Testis (tissue), 3 donors: ENCODE data around the gene IFNA14. TPM values are rescaled to one million over a fixed set of nuclear protein-coding genes. Genes with fewer than 3 reads are reported as not detected.

Source experiments
- DNase-seq: peaks from one replicate; pipeline ENCODE4 v3.0.0-alpha.2; 2019
- H3K27ac ChIP-seq, 2 donors: fragments of 200-600 bp; sonication (generic); one replicate each; pipeline ENCODE4 v1.5.1; 2019
- H3K27me3 ChIP-seq: fragments of 200-600 bp; sonication (generic); one replicate; pipeline ENCODE4 v1.5.1; 2019
- H3K36me3 ChIP-seq: fragments of 200-600 bp; sonication (generic); one replicate; pipeline ENCODE4 v1.5.1; 2017; ENCODE audit warnings: low read depth; ENCODE audit errors: missing control alignments
- H3K4me1 ChIP-seq: fragments of 200-600 bp; sonication (generic); one replicate; pipeline ENCODE4 v1.5.1; 2019
- H3K4me3 ChIP-seq, 2 donors: fragments of 200-600 bp; sonication (generic); one replicate each; pipeline ENCODE4 v1.5.1; 2017 to 2019
- H3K9me3 ChIP-seq: fragments of 200-600 bp; sonication (generic); one replicate; pipeline ENCODE4 v1.5.1; 2017
- CTCF ChIP-seq, 3 experiments: fragments of 450-650 bp in 2 of 3; fragments of 200-600 bp in 1 of 3; sonication (generic) in 1 of 3; IDR thresholded peaks; one replicate each; pipeline ENCODE4 v1.5.1; 2016 to 2019; ENCODE audit warnings: antibody characterized with exemption in 3 of 3, mild to moderate bottlenecking in 2 of 3, moderate library complexity in 1 of 3
- POLR2A ChIP-seq: fragments of 450-650 bp; IDR thresholded peaks from one replicate; pipeline ENCODE4 v1.6.1; 2017; ENCODE audit warnings: antibody characterized with exemption, mild to moderate bottlenecking, moderate library complexity
- WGBS, 2 donors: methylation state at CpG; one replicate each; pipeline ENCODE4 v1.1.5; 2018; 5-methylcytosine and 5-hydroxymethylcytosine counted together
- intact Hi-C: fragments of 100-400 bp; cut with DNase I; formaldehyde crosslinking; loops from one replicate; pipeline ENCODE4 v1.15.1; 2023; ENCODE audit warnings: low total_unique reads
- polyA plus RNA-seq: library from polyadenylated mRNA; stranded (reverse); fragments of 350-450 nt; fragmentation: Illumina TruSeq; extraction: RNeasy Lipid Tissue Mini Kit (QIAGEN cat#74804); gene quantifications from one replicate; pipeline ENCODE4 v1.2.3, GENCODE V29; 2014; ENCODE audit warnings: low read depth, low replicate concordance; ENCODE audit not compliant: insufficient read depth
- total RNA-seq, 2 donors: library from RNA; depleted of rRNA; stranded (reverse); fragments of >200 nt; gene quantifications; one replicate each; pipeline ENCODE4 v1.2.3, GENCODE V29; 2016

IFNA14 gene
- total and polyA plus RNA-seq, 3 donors from 2014 or later, result not detected

- no peaks in the 10 kb centered on the region for H3K36me3 ChIP-seq
- DNase-seq, result no peak
- H3K9me3 ChIP-seq, result no peaks in the 10 kb centered on the region
- WGBS, 2 donors, result 39% methylated on average over 2 of the region's 2 CpGs
- no peak overlapping the region for H3K27ac ChIP-seq
- no peaks in the 10 kb centered on the region for H3K27me3 ChIP-seq
- intact Hi-C loops, result no loop called here
- no peak overlapping the region for H3K4me3 ChIP-seq
- no peaks in the 10 kb centered on the region for H3K4me1 ChIP-seq
- no peak for TF ChIP-seq CTCF (IDR thresholded peaks at IDR 0.05)
- no peak for TF ChIP-seq POLR2A
These were observed 28.5 kb upstream of the IFNA14 start for GRCh38 chr9:21268347-21268657.

- DNase-seq, result no peak
- intact Hi-C loops, result no loop called here
- 41 to 59% methylated on average over 4 of the region's 4 CpGs for whole genome bisulfite sequencing, 2 donors
- Histone ChIP-seq H3K36me3 (no peaks in the 10 kb centered on the region), H3K27ac (no peak overlapping the region), H3K4me3 (no peak overlapping the region), H3K9me3 (no peaks in the 10 kb centered on the region), H3K4me1 (no peaks in the 10 kb centered on the region), H3K27me3 (no peaks in the 10 kb centered on the region)
- TF ChIP-seq CTCF (IDR thresholded peaks at IDR 0.05), result no peak
- no peak for TF ChIP-seq POLR2A
These were observed 27.9 kb upstream of the IFNA14 start for GRCh38 chr9:21267485-21268346.

- Histone ChIP-seq H3K36me3 (no peaks in the 10 kb centered on the region), H3K4me1 (no peaks in the 10 kb centered on the region), H3K27me3 (no peaks in the 10 kb centered on the region), H3K4me3 (no peak overlapping the region), H3K27ac (no peak overlapping the region), H3K9me3 (no peaks in the 10 kb centered on the region)
- TF ChIP-seq POLR2A (no peak), CTCF (IDR thresholded peaks at IDR 0.05) (no peak)
- DNase-seq, result no peak
- intact Hi-C loops, result no loop called here
- WGBS, 2 donors, result 39 to 52% methylated on average over 3 of the region's 3 CpGs
These were observed 27.1 kb upstream of the IFNA14 start for GRCh38 chr9:21266733-21267484.

- H3K4me1 ChIP-seq, result no peaks in the 10 kb centered on the region
- TF ChIP-seq CTCF (IDR thresholded peaks at IDR 0.05) (no peak), POLR2A (no peak)
- no peak overlapping the region for H3K27ac ChIP-seq
- DNase-seq, result no peak
- H3K27me3 ChIP-seq, result no peaks in the 10 kb centered on the region
- H3K4me3 ChIP-seq, result no peak overlapping the region
- 29 to 39% methylated on average over 1 of the region's 1 CpG for WGBS, 2 donors
- no peaks in the 10 kb centered on the region for H3K9me3 ChIP-seq
- intact Hi-C loops, result no loop called here
- no peaks in the 10 kb centered on the region for H3K36me3 ChIP-seq
These were observed 25.8 kb upstream of the IFNA14 start for GRCh38 chr9:21265421-21266189.
